Posterior cingulate gyrus (tissue), 11 donors: ENCODE results near the gene WDPCP.
"Not testable (repeated sequence)": the region's sequence is repeated elsewhere in the genome, so short reads cannot be mapped to it uniquely, and the experiment has no call there.

Experiments used
- DNase-seq, 10 donors: peaks; one replicate each; pipeline versions ENCODE4 v3.0.0 to v3.0.0-alpha.2; 2020 to 2021; ENCODE audit warnings: mixed read lengths in 3 of 10
- intact Hi-C: fragments of 100-400 bp; cut with DNase I; formaldehyde crosslinking; loops from one replicate; pipeline ENCODE4 v1.15.1; 2023

WDPCP gene

GRCh38 chr2:63588385-63589147 is at the start of gene WDPCP, which contains the start of gene MDH1:
Gene WDPCP (minus strand): TSS chr2:63588477. CDS start chr2:63588271, 206 bp downstream.
Gene MDH1 (plus strand): TSS chr2:63588963. CDS start chr2:63589044, 81 bp downstream.
- intact Hi-C loops: loop anchor here (5.0 kb wide), 1 partner anchor 254 kb away; the partner anchor contains the start of gene UGP2
- DNase-seq: peak; percentile 87 to 99 (median 94)

DNA sequence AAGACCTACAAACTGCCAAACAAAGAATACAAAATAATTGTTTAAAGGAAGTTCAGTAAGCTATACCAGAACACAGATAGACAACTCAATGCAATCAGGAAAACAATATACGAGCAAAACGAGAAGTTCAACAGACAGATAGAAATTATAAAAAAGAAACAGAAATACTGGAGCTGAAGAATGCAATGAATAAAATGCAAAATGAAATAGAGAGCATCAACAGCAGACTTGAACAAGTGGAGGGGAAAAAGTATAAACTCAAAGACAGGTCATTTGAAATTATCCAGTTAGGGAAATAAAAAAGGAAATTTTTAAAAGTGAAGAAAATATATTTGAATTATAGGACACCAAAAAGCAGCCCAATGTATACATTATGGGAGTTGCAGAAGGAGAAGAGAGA is 44.1 kb upstream of the WDPCP start:
- intact Hi-C loops: no loop called here
- no peak for DNase-seq

- intact Hi-C loops: no loop called here
- DNase-seq: no peak
Measured at GRCh38 chr2:63631501-63631900, 43.2 kb upstream of the WDPCP start.

- intact Hi-C loops: no loop called here
- no peak for DNase-seq
Measured at GRCh38 chr2:63628403-63628942, 40.2 kb upstream of the WDPCP start.

DNA sequence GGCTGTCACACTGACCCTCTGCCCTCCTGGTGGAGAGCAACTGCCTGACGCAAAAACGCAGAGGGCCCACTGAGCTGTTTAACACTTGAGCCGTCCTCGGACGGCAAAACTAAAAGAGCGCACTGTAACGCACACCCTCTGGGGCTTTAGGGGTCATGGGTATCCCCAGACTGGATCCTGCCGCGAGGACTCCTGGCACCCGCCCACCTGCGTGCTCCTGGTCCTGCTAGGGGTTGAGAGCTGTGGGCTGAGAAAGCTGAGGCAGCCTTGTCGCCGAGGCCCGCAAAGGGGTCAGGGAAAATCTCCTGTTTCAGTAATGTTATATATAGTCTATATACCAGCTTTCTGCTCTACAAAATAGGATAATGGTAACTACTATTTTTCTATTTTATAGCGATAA is 39.6 kb upstream of the WDPCP start:
- DNase-seq: peak in 1 of 10 donors; percentile 69
- intact Hi-C loops: no loop called here

- DNase-seq, intact Hi-C loops: not testable (repeated sequence)
Measured at GRCh38 chr2:63623763-63624162, 35.5 kb upstream of the WDPCP start.

DNA sequence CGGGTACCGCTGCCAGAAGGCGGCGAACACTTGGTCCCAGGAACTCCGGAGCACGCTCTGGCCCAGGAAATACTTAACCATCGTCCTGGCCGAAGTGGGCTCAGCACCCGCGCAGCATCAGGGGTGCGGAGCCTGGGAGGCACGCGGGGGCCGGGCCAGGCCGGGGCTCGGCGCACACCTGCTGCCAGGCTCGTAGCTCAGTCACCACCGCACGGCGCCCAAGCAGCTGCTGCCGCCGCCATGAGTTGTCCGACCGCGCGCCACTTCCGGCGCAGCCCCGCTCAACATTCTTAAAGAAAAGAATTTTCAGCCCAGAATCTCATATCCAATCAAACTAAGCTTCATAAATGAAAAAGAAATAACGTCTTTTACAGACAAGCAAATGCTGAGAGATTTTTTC is 34.5 kb upstream of the WDPCP start:
- no peak for DNase-seq
- intact Hi-C loops: no loop called here

DNA sequence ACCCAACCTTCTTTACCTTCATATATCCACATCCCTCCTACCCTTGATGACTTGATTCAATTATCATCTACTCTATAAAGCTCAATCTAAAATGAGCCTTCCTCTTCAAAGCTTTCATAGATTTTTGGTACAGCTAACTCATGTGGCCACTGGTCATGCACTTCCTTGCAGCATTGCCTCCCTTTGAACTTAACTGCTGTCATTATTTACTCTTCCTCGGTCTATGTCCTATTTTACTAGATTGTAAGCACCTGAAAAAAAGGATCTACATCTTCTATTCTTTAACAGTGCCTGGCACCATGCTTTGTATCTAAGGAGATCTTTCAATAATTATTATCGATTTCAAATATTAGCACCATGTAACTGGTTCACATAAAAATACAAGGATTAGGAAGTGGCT is 31.1 kb upstream of the WDPCP start:
- DNase-seq: no peak
- intact Hi-C loops: no loop called here

DNA sequence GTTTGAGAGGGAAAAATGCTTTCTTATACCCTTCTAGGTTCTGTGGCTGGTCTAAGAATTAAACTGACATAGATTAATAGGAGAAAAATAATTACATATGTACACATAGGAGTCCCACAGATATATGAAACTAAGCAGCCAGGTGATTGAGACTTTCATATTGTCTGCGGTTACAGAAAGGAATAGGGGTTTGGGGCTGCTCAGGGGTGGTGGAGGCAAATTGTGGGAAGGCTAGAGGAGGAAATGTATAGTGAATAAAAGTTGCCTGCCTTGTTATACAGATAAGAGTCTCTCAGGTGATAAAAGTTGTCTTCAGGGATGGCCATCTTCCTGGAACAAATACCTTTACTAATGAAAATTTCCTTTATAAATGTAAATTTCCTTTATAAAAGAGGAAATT is 29.1 kb upstream of the WDPCP start:
- intact Hi-C loops: no loop called here

DNA sequence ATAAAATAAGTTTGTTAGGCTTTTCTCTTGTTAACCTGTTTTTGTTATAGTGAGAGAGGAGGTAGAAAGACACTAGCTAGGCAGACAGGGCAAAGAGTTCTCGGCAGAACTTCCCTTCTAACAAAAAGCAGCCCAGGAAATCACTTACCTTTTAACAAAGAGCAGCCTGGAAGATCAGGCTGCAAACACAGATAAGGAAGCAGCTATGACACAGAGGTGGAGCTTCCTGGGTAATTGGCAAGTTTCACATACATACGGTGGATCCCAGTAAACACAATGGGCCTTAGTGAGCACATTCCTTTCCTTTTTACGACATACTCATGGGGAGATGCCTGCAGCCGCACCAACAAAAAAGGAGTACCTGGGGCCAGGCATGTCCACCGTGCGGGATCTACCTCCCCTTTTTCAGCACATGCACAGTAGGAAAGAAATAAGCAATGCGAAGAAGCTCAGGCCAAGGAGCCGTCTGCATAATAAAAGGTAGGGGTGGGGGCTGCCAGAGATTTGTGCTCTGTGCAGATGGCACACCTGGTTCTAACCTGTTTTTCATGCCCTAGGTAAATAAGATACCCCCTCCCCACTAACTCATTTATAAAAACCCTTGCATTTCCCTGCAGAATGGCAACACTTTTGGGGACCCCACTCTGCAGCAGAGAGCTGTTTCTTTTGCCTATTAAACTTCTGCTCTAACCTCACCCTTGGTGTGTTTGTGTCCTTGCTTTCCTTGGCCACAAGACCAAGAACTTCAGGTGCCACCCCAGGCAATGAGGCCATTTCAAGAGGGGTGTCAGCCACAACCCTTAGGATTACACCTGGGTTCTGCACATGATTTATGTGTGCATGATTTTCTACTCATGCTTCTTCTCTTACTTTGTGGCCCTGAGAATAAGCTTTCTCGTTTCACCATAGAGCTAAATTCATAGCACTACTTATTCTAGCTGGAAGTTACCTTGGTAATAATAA is 27.0 kb upstream of the WDPCP start:
- DNase-seq: no peak
- intact Hi-C loops: no loop called here

More for the DNA sequence above, 29.1 kb upstream of the WDPCP start:
- DNase-seq: no peak

GRCh38 chr2:63614448-63614968 is 26.2 kb upstream of the WDPCP start:
- DNase-seq: no peak
- intact Hi-C loops: no loop called here

DNA sequence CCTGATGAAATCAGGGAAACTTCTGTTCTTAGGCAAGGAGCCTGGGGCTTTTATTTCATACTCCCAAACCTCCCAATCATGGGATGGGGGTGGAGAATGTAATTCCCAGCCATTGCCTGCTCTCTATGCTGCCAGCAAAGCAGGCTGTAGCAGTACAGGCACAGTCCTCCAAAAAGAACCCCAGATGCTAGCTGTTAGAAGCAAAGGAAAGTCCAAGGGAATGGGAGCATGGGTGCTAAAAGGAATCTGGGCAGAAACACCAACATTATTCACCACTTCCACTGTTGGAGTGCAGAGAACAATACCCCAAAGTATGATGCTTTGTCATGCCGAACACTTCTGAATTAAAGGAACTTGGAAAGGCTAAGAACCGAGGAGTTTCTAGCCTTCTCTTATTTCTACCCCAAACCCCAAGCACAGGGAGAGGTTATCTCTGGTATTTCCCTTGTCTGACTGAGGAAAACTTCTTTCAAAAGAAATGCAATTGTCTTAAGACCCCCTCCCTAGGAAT is 25.2 kb upstream of the WDPCP start:
- no peak for DNase-seq
- intact Hi-C loops: no loop called here

DNA sequence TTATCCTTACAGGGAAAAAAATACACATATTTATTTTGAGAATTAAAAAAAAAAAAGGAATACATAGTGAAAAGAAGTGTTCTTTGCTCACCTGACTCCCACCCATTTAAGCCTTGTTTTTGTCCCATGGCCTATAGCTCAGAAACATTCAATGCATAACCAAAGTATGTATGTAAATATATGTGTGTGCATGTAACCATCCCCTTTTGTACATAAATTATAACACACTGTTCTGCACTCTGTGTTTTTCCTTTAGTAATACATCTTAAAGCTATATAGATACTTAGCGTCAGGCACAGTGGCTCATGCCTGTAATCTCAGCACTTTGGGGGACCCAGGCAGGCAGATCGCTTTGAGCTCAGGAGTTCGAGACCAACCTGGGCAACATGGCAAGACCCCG is 22.2 kb upstream of the WDPCP start:
- no peak for DNase-seq
- intact Hi-C loops: no loop called here

DNA sequence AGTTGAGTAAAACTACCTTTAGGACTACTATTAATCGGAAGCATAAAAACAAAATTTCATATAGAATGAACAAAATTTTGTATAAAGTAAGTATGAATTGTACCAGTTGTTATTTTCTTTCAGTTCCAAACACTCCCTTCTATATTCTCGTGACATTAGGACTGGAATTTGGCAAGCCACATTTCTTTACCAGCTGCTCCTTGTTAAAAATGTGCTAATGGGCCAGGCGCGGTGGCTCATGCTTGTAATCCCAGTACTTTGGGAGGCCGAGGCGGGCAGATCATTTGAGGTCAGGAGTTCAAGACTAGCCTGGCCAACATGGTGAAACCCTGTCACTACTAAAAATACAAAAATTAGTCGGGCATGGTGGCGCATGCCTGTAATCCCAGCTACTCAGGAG is 20.6 kb upstream of the WDPCP start:
- intact Hi-C loops, DNase-seq: not testable (repeated sequence)

DNA sequence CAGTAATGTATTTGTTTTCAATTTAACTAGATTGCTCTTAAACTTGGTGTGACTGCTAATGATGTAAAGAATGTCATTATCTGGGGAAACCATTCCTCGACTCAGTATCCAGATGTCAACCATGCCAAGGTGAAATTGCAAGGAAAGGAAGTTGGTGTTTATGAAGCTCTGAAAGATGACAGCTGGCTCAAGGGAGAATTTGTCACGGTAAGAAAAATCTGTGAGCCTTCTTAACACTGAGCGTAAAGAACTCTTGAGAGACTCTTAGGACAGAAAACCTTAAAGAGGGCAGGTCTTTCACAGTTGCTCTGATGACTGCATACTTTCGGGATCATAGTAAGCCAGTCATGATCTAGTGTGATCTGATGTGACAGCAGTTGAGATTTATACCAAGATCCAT is 16.4 kb upstream of the WDPCP start:
- no peak for DNase-seq
- intact Hi-C loops: no loop called here

DNA sequence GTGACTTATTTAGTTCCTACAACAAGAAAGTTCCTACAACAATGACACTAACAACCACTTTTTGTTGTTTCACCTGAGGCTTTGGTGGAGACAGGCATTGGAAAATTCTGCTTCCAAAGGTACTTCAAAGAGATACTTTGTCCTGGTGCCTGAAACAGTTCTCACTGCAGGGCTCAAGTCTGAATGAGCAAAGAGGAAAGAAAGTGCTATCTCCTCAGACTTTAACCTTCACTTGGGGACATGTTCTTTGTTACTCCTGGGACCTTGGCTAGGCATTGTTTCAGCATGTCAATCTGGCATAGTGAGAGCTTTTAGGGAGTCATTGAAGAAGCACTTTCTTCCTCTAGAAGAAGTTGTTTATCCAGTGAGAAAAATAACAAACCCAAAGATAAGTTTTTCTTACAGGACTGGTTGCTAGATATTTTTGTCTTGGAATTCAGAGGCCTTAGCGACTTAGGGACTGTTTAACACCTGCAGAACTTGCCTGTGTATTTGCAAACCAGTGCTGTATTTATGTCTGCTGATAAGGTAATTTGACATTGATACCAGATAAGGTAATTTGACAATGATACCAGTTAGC is 12.7 kb upstream of the WDPCP start:
- DNase-seq: no peak
- intact Hi-C loops: no loop called here

GRCh38 chr2:63598981-63599380 is 10.7 kb upstream of the WDPCP start:
- intact Hi-C loops: loop anchor here (10.0 kb wide), 1 partner anchor 286 kb away; no protein-coding TSS in a partner anchor
- DNase-seq: no peak

GRCh38 chr2:63596401-63596883 is 8.2 kb upstream of the WDPCP start:
- intact Hi-C loops: loop anchor here (10.0 kb wide), 1 partner anchor 288 kb away; no protein-coding TSS in a partner anchor
- DNase-seq: no peak

GRCh38 chr2:63594660-63595059 is 6.4 kb upstream of the WDPCP start:
- DNase-seq: no peak
- intact Hi-C loops: loop anchor here (10.0 kb wide), 1 partner anchor 290 kb away; no protein-coding TSS in a partner anchor
